A549 treated with AZD9567 at 1 μM for 4 hours (cell line): ENCODE measurements around the gene ZNF445. TPM values are rescaled to one million over a fixed set of nuclear protein-coding genes. Genes with fewer than 3 reads are reported as not detected.

Experiments used
- total RNA-seq: library from RNA; stranded (reverse); fragments of 200-300 nt; extraction: Qiagen RNA extraction; gene quantifications from 5 replicates; pipeline ENCODE4 v1.2.3, GENCODE V29; 2022; ENCODE audit not compliant: insufficient read depth

Gene ZNF445
- 2.5 to 3.1 TPM (median 2.8 TPM) in 5 replicates for total RNA-seq

DNA sequence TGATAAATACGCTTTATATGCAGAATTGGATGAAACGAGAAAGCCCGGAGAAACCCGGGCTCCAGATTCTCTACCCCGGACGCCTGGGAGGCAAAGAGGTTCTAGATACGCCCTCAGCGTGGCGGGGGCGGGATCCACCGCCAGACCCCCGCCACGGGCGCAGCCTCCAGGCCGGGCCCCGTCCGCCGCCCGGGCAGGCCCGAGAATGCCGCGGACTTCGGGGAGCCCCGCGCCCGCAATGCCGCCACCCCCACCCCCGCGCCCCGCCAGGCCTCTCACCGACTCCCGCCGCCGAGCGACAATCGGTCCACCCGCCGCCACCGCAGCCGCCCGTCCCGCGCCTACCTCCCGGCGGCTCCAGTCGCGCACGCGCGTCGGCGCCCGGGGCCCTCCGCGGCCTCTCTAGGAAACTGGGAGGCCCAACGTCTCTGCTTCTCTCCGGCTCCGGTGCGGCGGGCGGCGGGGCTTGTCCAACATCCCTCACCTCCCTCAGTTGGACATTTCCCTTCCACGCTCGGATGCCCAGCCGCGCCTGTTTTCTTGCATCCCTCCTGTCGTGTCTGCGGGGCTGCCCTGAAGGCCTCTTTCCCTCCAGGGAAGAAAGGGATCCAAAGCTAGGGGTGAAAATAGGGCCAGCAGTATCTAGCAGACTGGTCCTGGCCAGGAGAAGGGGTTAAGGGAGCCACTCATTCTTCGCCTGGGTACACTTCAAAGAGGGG, at the start of gene ZNF445:
ZNF445 (minus strand) TSS at position 359 of the 719 bp plus-strand sequence. CDS start 22,121 bp downstream, outside the sequence.

Other genes with a start within 250 kb of the ZNF445 start
- not detected in 5 replicates for gene TOPAZ1, start 235.8 kb downstream of the ZNF445 start, total RNA-seq
- 7.5 to 18.9 TPM (median 8.4 TPM) in 5 replicates for gene TCAIM, start 138.9 kb downstream of the ZNF445 start, total RNA-seq
- gene ZKSCAN7, start 77.5 kb upstream of the ZNF445 start, total RNA-seq, result not detected in 5 replicates
- not detected in 5 replicates for gene ZNF660, start 107.3 kb upstream of the ZNF445 start, total RNA-seq
- gene ZNF197, start 147.4 kb upstream of the ZNF445 start, total RNA-seq, result 1.3 to 2.0 TPM (median 1.8 TPM) in 5 replicates
- gene ZNF35, start 171.1 kb upstream of the ZNF445 start, total RNA-seq, result 5.1 to 6.6 TPM (median 5.4 TPM) in 5 replicates
- gene ZNF502, start 235.0 kb upstream of the ZNF445 start, total RNA-seq, result 1.2 to 1.7 TPM (median 1.5 TPM) in 5 replicates